K562 (cell line): ENCODE measurements around the gene ZFAND3. TPM values are rescaled to one million over a fixed set of nuclear protein-coding genes. Genes with fewer than 3 reads are reported as not detected.

ENCODE experiments used
- ARHGAP35 ChIP-seq: fragments of 450-650 bp; IDR thresholded peaks from 2 replicates; pipeline ENCODE4 v1.6.1; 2018; ENCODE audit not compliant: partially characterized antibody
- CEBPB ChIP-seq: fragments of 450-650 bp; IDR thresholded peaks from 2 replicates; pipeline ENCODE4 v1.6.1; 2016; ENCODE audit warnings: missing genetic modification characterization, missing compliant biosample characterization
- FOXP1 ChIP-seq: sonication (generic); formaldehyde crosslinking; IDR thresholded peaks from 2 replicates; pipeline ENCODE4 v1.8.0; 2022; ENCODE audit warnings: mild to moderate bottlenecking, missing genetic modification reagents
- GABPB1 ChIP-seq: sonication (generic); formaldehyde crosslinking; IDR thresholded peaks from 2 replicates; pipeline ENCODE4 v1.8.0; 2022; ENCODE audit warnings: mild to moderate bottlenecking, missing genetic modification reagents
- GATAD2B ChIP-seq: fragments of 450-650 bp; IDR thresholded peaks from 2 replicates; pipeline ENCODE4 v1.6.1; 2017; ENCODE audit warnings: mild to moderate bottlenecking, borderline replicate concordance
- GTF2F1 ChIP-seq: IDR thresholded peaks from 2 replicates; pipeline ENCODE4 v1.6.1; 2011; ENCODE audit warnings: low read depth, low read length, improper control_type of control experiment
- MYC ChIP-seq, 2 experiments: fragments of 250-450 bp in 1 of 2; sonication (Bioruptor Pico) in 1 of 2; IDR thresholded peaks; 2 replicates each; pipeline versions ENCODE4 v1.5.1 to v1.6.1; 2012 to 2021; ENCODE audit warnings: low read depth in 2 of 2, borderline replicate concordance in 1 of 2, improper control_type of control experiment in 1 of 2, low read length in 1 of 2, mild to moderate bottlenecking in 1 of 2, moderate library complexity in 1 of 2
- NR4A1 ChIP-seq, 2 experiments: fragments of 250-450 bp in 1 of 2; fragments of 450-650 bp in 1 of 2; sonication (Bioruptor Pico) in 1 of 2; IDR thresholded peaks; 2 replicates each; pipeline versions ENCODE4 v1.4.0 to v1.6.1; 2016 to 2020; ENCODE audit warnings: mild to moderate bottlenecking in 2 of 2, missing compliant biosample characterization in 1 of 2, missing genetic modification characterization in 1 of 2, moderate library complexity in 1 of 2
- POLR3A ChIP-seq: IDR thresholded peaks from 2 replicates; pipeline ENCODE4 v1.6.1; 2011; ENCODE audit warnings: borderline replicate concordance, mild to moderate bottlenecking, moderate library complexity; ENCODE audit not compliant: insufficient read length, insufficient read depth; ENCODE audit errors: extremely low read depth
- RBM34 ChIP-seq: fragments of 200-400 bp; formaldehyde crosslinking; IDR thresholded peaks from 2 replicates; pipeline ENCODE4 v1.6.1; 2018; ENCODE audit warnings: low read length, borderline replicate concordance; ENCODE audit not compliant: insufficient read depth
- RFX1 ChIP-seq: fragments of 450-650 bp; IDR thresholded peaks from 2 replicates; pipeline ENCODE4 v1.6.1; 2016; ENCODE audit warnings: mild to moderate bottlenecking, moderate library complexity
- SMARCA5 ChIP-seq: fragments of 450-650 bp; IDR thresholded peaks from 2 replicates; pipeline ENCODE4 v1.6.1; 2016
- TCF3 ChIP-seq: sonication (generic); formaldehyde crosslinking; IDR thresholded peaks from 2 replicates; pipeline ENCODE4 v1.4.0; 2020; ENCODE audit warnings: mild to moderate bottlenecking, missing genetic modification reagents
- TCF7L2 ChIP-seq: fragments of 150-350 bp; IDR thresholded peaks from 2 replicates; pipeline ENCODE4 v1.6.1; 2016; ENCODE audit warnings: low read depth, mild to moderate bottlenecking, low read length, moderate library complexity
- ZFX ChIP-seq: sonication (generic); formaldehyde crosslinking; IDR thresholded peaks from 2 replicates; pipeline ENCODE4 v1.8.0; 2022; ENCODE audit warnings: mild to moderate bottlenecking, missing genetic modification reagents, moderate library complexity
- ZNF253 ChIP-seq: fragments of 250-450 bp; sonication (Bioruptor Pico); conservative IDR thresholded peaks from 2 replicates; pipeline ENCODE4 v1.6.1; 2021; ENCODE audit warnings: mild to moderate bottlenecking
- ZNF77 ChIP-seq: fragments of 250-450 bp; sonication (Bioruptor Pico); IDR thresholded peaks from 2 replicates; pipeline ENCODE4 v1.5.0; 2020
- ZNF778 ChIP-seq: fragments of 450-650 bp; formaldehyde crosslinking; IDR thresholded peaks from 2 replicates; pipeline ENCODE4 v1.4.0; 2020; ENCODE audit warnings: mild to moderate bottlenecking, moderate library complexity
- polyA plus RNA-seq, 8 experiments: library from polyadenylated mRNA; depleted of rRNA in 4 of 8; stranded (reverse) in 5 of 8; unstranded in 3 of 8; fragments of >200 nt; fragmentation: Nextera tagmentation in 2 of 8; fragmentation: Illumina TruSeq in 1 of 8; extraction: Ambion mirVana in 2 of 8; extraction: Trizol in 1 of 8; gene quantifications; 2 replicates each; pipeline versions ENCODE4 v1.2.1 to v1.2.3, GENCODE V29; 2011 to 2014; ENCODE audit warnings: inconsistent platforms in 1 of 8, missing spikeins in 1 of 8
- total RNA-seq, 7 experiments: library from RNA; depleted of rRNA in 6 of 7; stranded (reverse); fragments of >200 nt in 6 of 7; fragmentation: Illumina TruSeq in 2 of 7; extraction: Trizol in 2 of 7; gene quantifications; 2 replicates each; pipeline versions ENCODE4 v1.2.1 to v1.2.3, GENCODE V29; 2011 to 2021; ENCODE audit warnings: low replicate concordance in 1 of 7
- TF ChIP-seq, protein P1 (sequence below), 2 experiments: fragments of 450-650 bp in 1 of 2; sonication (generic) in 1 of 2; formaldehyde crosslinking in 1 of 2; IDR thresholded peaks; 2 replicates each; pipeline versions ENCODE4 v1.7.1 to v1.9.0; 2016 to 2022; ENCODE audit warnings: inconsistent platforms in 1 of 2, mild to moderate bottlenecking in 1 of 2, missing genetic modification reagents in 1 of 2

The ZFAND3 gene
- total and polyA plus RNA-seq, 9 of the 15 experiments (the other 6 are each of a cell fraction or from before 2014, with no cell fraction given) = 0.81 to 26.6 (median 11.8) TPM

DNA sequence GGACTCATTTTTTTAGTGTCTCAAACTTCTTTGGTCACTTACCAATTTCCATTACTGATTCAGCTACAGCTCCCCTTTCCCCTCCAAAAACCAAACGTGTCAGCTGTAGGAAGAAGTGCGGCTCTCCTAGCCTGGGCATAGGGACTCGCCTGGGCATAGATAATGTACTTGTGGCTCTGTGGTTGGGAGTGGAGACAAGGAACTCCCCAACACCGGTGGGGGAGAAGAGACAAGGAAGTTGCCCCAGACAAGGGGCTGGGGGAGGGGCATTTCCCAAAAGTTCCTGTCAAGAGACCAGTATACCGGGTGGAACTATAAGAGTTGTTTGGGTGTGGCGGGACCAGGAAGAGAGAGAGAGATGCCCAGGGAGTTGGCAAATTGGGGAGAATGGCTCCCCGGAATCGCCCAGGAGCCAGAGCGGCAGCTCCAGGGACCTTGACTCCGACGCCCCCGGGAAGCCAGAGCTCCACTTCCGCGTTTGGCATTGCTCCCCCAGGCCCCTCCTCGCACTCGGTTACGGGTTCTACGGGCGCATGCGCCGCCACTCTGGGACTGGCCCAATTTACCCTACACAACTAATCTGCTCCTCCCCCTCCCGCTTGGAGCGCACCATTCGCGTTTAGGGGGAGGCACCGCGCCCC, 871 bp upstream of the ZFAND3 start (continued):
- TF ChIP-seq, protein P1, sequence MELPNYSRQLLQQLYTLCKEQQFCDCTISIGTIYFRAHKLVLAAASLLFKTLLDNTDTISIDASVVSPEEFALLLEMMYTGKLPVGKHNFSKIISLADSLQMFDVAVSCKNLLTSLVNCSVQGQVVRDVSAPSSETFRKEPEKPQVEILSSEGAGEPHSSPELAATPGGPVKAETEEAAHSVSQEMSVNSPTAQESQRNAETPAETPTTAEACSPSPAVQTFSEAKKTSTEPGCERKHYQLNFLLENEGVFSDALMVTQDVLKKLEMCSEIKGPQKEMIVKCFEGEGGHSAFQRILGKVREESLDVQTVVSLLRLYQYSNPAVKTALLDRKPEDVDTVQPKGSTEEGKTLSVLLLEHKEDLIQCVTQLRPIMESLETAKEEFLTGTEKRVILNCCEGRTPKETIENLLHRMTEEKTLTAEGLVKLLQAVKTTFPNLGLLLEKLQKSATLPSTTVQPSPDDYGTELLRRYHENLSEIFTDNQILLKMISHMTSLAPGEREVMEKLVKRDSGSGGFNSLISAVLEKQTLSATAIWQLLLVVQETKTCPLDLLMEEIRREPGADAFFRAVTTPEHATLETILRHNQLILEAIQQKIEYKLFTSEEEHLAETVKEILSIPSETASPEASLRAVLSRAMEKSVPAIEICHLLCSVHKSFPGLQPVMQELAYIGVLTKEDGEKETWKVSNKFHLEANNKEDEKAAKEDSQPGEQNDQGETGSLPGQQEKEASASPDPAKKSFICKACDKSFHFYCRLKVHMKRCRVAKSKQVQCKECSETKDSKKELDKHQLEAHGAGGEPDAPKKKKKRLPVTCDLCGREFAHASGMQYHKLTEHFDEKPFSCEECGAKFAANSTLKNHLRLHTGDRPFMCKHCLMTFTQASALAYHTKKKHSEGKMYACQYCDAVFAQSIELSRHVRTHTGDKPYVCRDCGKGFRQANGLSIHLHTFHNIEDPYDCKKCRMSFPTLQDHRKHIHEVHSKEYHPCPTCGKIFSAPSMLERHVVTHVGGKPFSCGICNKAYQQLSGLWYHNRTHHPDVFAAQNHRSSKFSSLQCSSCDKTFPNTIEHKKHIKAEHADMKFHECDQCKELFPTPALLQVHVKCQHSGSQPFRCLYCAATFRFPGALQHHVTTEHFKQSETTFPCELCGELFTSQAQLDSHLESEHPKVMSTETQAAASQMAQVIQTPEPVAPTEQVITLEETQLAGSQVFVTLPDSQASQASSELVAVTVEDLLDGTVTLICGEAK (IDR thresholded peaks at IDR 0.05) = peak; percentile 35; the same call in 1 of the 2 replicates
- TF ChIP-seq, protein P1 (CRISPR knock-in tag; IDR thresholded peaks at IDR 0.05) = no peak
- TF ChIP-seq MYC (IDR thresholded peaks at IDR 0.05; ENCODE audit: low read depth, low read length) (peak; percentile 57; the same call in 1 of the 2 replicates), MYC (CRISPR knock-in tag; IDR thresholded peaks at IDR 0.05; ENCODE audit: borderline replicate concordance, low read depth) (no peak; the same call in 1 of the 2 replicates), SMARCA5 (no peak), ARHGAP35 (no peak), TCF3 (CRISPR knock-in tag) (peak; percentile 27; the same call in 1 of the 2 replicates), ZFX (CRISPR knock-in tag) (no peak), GTF2F1 (0 out of 2 replicates have a peak, but pooled peaks have one; percentile 87), RFX1 (no peak), NR4A1 (CRISPR knock-in tag; IDR thresholded peaks at IDR 0.05) (peak; percentile 8; the same call in 1 of the 2 replicates), NR4A1 (tag; IDR thresholded peaks at IDR 0.05) (peak; percentile 50; the same call in 1 of the 2 replicates), GABPB1 (peak; percentile 6; the same call in 1 of the 2 replicates), CEBPB (tag) (peak; percentile 27; the same call in 1 of the 2 replicates), ZNF253 (no peak), ZNF778 (no peak), RBM34 (no peak), POLR3A (no peak), GATAD2B (no peak; the same call in 1 of the 2 replicates), TCF7L2 (no peak), FOXP1 (0 out of 2 replicates have a peak, but pooled peaks have one; percentile 19), ZNF77 (CRISPR knock-in tag) (no peak)
